GM21529 (cell line): ENCODE results near the gene CELSR2.
"Not testable (repeated sequence)": the region's sequence is repeated elsewhere in the genome, so short reads cannot be mapped to it uniquely, and the experiment has no call there.

Experiments
- ATAC-seq: cut with Tn5 transposase; IDR thresholded peaks from one replicate; pipeline ENCODE4 v1.9.1; 2021; ENCODE audit not compliant: unreplicated experiment

The CELSR2 gene

GRCh38 chr1:109248797-109249629 is at the start of gene CELSR2:
Gene CELSR2 (plus strand): TSS chr1:109249539. CDS start chr1:109250080, 541 bp downstream.
- peak; percentile 85 for ATAC-seq

- no peak for ATAC-seq
These were observed 49.6 kb upstream of the CELSR2 start for GRCh38 chr1:109199710-109200109.

- ATAC-seq = no peak
These were observed 48.1 kb upstream of the CELSR2 start for GRCh38 chr1:109201123-109201703.

GRCh38 chr1:109204484-109204883 is 44.9 kb upstream of the CELSR2 start:
- no peak for ATAC-seq

GRCh38 chr1:109206339-109206738 is 43.0 kb upstream of the CELSR2 start:
- ATAC-seq = no peak

- no peak for ATAC-seq
These were observed 41.8 kb upstream of the CELSR2 start for GRCh38 chr1:109207467-109208103.

- no peak for ATAC-seq
These were observed 40.9 kb upstream of the CELSR2 start for GRCh38 chr1:109208394-109208793.

GRCh38 chr1:109208836-109209463 is 40.4 kb upstream of the CELSR2 start:
- ATAC-seq = no peak

GRCh38 chr1:109210058-109210457 is 39.3 kb upstream of the CELSR2 start:
- no peak for ATAC-seq

GRCh38 chr1:109213345-109213823 is 36.0 kb upstream of the CELSR2 start:
- no peak for ATAC-seq

GRCh38 chr1:109213824-109214693 is 35.3 kb upstream of the CELSR2 start, which contains the start of gene SARS1:
Gene SARS1 (plus strand): TSS chr1:109213918. CDS start chr1:109213993, 75 bp downstream.
- peak; percentile 70 for ATAC-seq

GRCh38 chr1:109214695-109215623 is 34.4 kb upstream of the CELSR2 start:
- peak; percentile 43 for ATAC-seq

GRCh38 chr1:109216662-109217061 is 32.7 kb upstream of the CELSR2 start:
- no peak for ATAC-seq

- no peak for ATAC-seq
These were observed 30.8 kb upstream of the CELSR2 start for GRCh38 chr1:109218516-109218915.

GRCh38 chr1:109221201-109221600 is 28.1 kb upstream of the CELSR2 start:
- ATAC-seq = not testable (repeated sequence)

GRCh38 chr1:109225308-109225707 is 24.0 kb upstream of the CELSR2 start:
- no peak for ATAC-seq

- no peak for ATAC-seq
These were observed 23.5 kb upstream of the CELSR2 start for GRCh38 chr1:109225711-109226445.

GRCh38 chr1:109228167-109228566 is 21.2 kb upstream of the CELSR2 start:
- ATAC-seq = no peak
